Ishikawa (cell line): ENCODE data around the gene CCDC188.

ENCODE experiments used
- CEBPB ChIP-seq: IDR thresholded peaks from 2 replicates; pipeline ENCODE4 v1.6.1; 2012
- EGR1 ChIP-seq: IDR thresholded peaks from 2 replicates; pipeline ENCODE4 v1.6.1; 2012
- EP300 ChIP-seq: IDR thresholded peaks from 2 replicates; pipeline ENCODE4 v1.6.1; 2012; ENCODE audit warnings: borderline replicate concordance
- MAX ChIP-seq: IDR thresholded peaks from 2 replicates; pipeline ENCODE4 v1.6.1; 2012
- NFIC ChIP-seq: IDR thresholded peaks from 2 replicates; pipeline ENCODE4 v1.6.1; 2012
- RAD21 ChIP-seq: IDR thresholded peaks from 2 replicates; pipeline ENCODE4 v1.6.1; 2012; ENCODE audit warnings: low read depth
- TAF1 ChIP-seq: IDR thresholded peaks from 2 replicates; pipeline ENCODE4 v1.6.1; 2012; ENCODE audit warnings: low read depth, mild to moderate bottlenecking
- TCF12 ChIP-seq: IDR thresholded peaks from 2 replicates; pipeline ENCODE4 v1.6.1; 2012; ENCODE audit warnings: low read depth
- TEAD4 ChIP-seq: IDR thresholded peaks from 2 replicates; pipeline ENCODE4 v1.6.1; 2012
- USF1 ChIP-seq: IDR thresholded peaks from 2 replicates; pipeline ENCODE4 v1.6.1; 2012
- YY1 ChIP-seq: IDR thresholded peaks from 2 replicates; pipeline ENCODE4 v1.6.1; 2012; ENCODE audit warnings: low read depth
- ZBTB7A ChIP-seq: IDR thresholded peaks from 2 replicates; pipeline ENCODE4 v1.6.1; 2012; ENCODE audit warnings: low read depth
- TF ChIP-seq, protein P1 (sequence below): IDR thresholded peaks from 2 replicates; pipeline ENCODE4 v1.6.1; 2012; ENCODE audit warnings: low read depth, mild to moderate bottlenecking

DNA sequence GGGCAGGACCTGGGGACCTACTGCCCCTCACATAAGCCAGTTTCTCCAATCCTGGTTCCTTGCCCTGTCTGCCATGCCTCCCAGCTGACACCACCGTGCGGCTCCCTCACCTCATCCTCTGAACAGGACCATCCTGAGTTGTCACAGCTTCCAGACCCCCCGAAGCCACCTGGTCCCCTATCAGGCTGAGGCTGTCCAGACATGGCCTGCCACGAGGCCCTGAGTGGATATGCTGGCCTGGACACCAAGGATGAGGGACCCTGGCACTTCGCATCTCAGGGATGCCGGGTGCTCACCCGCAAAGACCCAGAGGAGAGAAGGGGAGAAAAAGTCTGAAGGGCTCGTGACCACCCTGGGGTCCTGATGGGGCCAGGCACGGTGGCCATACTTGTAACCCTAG is 15.8 kb upstream of the CCDC188 start:
- no peak for TF ChIP-seq EP300
- no peak for TF ChIP-seq USF1
- no peak for TF ChIP-seq CEBPB
- TF ChIP-seq NFIC, result no peak
- TF ChIP-seq MAX, result no peak
- TF ChIP-seq TAF1, result no peak
- no peak for TF ChIP-seq RAD21
- TF ChIP-seq, protein P1, sequence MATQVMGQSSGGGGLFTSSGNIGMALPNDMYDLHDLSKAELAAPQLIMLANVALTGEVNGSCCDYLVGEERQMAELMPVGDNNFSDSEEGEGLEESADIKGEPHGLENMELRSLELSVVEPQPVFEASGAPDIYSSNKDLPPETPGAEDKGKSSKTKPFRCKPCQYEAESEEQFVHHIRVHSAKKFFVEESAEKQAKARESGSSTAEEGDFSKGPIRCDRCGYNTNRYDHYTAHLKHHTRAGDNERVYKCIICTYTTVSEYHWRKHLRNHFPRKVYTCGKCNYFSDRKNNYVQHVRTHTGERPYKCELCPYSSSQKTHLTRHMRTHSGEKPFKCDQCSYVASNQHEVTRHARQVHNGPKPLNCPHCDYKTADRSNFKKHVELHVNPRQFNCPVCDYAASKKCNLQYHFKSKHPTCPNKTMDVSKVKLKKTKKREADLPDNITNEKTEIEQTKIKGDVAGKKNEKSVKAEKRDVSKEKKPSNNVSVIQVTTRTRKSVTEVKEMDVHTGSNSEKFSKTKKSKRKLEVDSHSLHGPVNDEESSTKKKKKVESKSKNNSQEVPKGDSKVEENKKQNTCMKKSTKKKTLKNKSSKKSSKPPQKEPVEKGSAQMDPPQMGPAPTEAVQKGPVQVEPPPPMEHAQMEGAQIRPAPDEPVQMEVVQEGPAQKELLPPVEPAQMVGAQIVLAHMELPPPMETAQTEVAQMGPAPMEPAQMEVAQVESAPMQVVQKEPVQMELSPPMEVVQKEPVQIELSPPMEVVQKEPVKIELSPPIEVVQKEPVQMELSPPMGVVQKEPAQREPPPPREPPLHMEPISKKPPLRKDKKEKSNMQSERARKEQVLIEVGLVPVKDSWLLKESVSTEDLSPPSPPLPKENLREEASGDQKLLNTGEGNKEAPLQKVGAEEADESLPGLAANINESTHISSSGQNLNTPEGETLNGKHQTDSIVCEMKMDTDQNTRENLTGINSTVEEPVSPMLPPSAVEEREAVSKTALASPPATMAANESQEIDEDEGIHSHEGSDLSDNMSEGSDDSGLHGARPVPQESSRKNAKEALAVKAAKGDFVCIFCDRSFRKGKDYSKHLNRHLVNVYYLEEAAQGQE, result no peak
- no peak for TF ChIP-seq YY1
- TF ChIP-seq TEAD4, result no peak
- no peak for TF ChIP-seq TCF12
- TF ChIP-seq ZBTB7A, result no peak
- no peak for TF ChIP-seq EGR1
